ENCODE measurements around the gene ROPN1L. TPM values are rescaled to one million over a fixed set of nuclear protein-coding genes. Genes with fewer than 3 reads are reported as not detected.

The ROPN1L gene
- total and polyA plus RNA-seq, 4 donors, result 12.0 to 34.8 (median 27.2) TPM

DNA sequence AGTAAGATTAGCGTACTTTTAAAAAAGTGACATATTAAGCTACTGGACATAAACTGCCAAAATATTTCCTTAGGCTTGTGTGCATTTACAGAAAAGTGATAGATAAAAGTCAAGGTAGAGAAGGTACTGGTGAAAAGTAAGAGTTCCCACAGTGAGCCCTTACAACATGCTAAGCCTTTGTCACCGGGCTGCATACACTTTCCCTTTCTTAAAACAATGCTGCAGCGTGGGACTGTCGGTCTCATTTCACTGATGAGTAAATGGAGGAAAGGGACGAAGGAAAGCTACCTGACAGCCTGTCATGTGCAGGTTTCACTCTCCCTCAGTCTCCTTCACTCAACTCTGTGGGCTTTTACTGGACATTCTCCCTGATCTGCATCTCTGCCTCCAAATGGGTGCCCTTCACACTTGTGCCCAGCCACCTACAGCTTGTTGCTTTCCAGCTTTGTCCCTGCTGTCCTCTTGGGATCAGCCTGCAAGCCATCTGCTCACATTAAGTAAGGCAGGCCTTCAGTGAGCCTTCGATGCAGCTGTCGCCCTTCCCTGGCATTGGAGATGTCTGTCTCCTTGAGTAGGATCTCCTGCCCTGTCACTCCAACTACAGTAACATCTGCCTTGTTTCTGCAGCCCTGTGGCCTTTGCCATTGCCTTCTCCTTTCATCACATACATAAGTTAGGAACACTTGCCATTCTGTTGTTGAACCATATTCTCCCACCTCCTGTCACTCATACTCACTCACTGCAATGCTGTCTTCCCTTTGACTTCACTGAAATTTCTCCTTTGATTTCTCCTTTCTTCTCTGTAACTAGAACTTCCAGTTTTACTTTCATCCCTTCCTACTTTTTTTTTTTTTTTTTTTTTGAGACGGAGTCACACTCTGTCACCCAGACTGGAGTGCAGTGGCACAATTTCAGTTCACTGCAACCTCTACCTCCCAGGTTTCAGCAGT, 9.3 kb upstream of the ROPN1L start:
- H3K27ac ChIP-seq (ENCODE audit: low read depth in 1 of 2, low read length in 1 of 2), result no peak overlapping the region
- H3K27me3 ChIP-seq (ENCODE audit: control insufficient read depth in 3 of 3, insufficient read depth in 3 of 3, low read length in 2 of 3), result no peaks in the 10 kb centered on the region
- H3K9ac ChIP-seq (ENCODE audit: insufficient read depth in 1 of 2, low read length in 2 of 2), result no peak overlapping the region
- WGBS, 2 donors, result 91 to 93% methylated on average over 8 of the region's 8 CpGs
- H3K36me3 ChIP-seq (ENCODE audit: control insufficient read depth in 4 of 4, insufficient read depth in 4 of 4, low read length in 4 of 4), result peaks cover 27 to 49% (median 40%) of the 10 kb centered on the region in 4 donors
- no peaks in the 10 kb centered on the region for H3K4me1 ChIP-seq (ENCODE audit: control insufficient read depth in 5 of 5, insufficient read depth in 5 of 5, low read length in 5 of 5)
- no peak for DNase-seq
- no peak for TF ChIP-seq CTCF (IDR thresholded peaks at IDR 0.05; ENCODE audit: control extremely low read depth, extremely low read depth)
- H3K9me3 ChIP-seq (ENCODE audit: control insufficient read depth in 4 of 4, insufficient read depth in 3 of 4, low read length in 3 of 4), result no peaks in the 10 kb centered on the region
- no peak for ATAC-seq (ENCODE audit: insufficient read depth, low FRiP score)
- H3K4me3 ChIP-seq, result no peak overlapping the region

DNA sequence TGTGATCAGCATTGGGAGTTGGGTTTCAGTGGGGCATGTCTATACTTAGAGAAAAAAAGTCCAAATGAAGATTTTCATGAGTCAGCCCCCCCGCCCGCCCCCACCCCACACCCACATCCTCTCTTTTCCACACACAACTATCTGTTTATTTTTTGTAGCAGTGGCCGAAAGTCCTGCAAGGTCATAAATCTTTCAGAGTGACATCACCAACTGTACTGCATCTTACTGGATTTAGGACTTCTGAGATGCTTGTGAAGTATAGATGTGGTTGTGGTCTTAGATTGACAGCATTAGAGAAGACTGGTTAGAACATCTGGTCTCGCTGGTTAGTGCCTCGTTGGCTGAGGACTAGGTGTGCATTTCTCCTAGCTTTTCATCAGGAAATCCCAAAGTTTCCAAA, 7.3 kb upstream of the ROPN1L start:
- DNase-seq, result no peak
- no peaks in the 10 kb centered on the region for H3K27me3 ChIP-seq (ENCODE audit: control insufficient read depth in 3 of 3, insufficient read depth in 3 of 3, low read length in 2 of 3)
- TF ChIP-seq CTCF (IDR thresholded peaks at IDR 0.05; ENCODE audit: control extremely low read depth, extremely low read depth), result no peak
- H3K36me3 ChIP-seq (ENCODE audit: control insufficient read depth in 4 of 4, insufficient read depth in 4 of 4, low read length in 4 of 4), result peaks cover 25 to 46% (median 38%) of the 10 kb centered on the region in 4 donors
- peaks cover 0 to 3% (median 0%) of the 10 kb centered on the region in 5 donors for H3K4me1 ChIP-seq (ENCODE audit: control insufficient read depth in 5 of 5, insufficient read depth in 5 of 5, low read length in 5 of 5)
- no peak overlapping the region for H3K9ac ChIP-seq (ENCODE audit: insufficient read depth in 1 of 2, low read length in 2 of 2)
- H3K4me3 ChIP-seq, result no peak overlapping the region
- no peak overlapping the region for H3K27ac ChIP-seq (ENCODE audit: low read depth in 1 of 2, low read length in 1 of 2)
- ATAC-seq (ENCODE audit: insufficient read depth, low FRiP score), result no peak
- WGBS, 2 donors, result 53 to 69% methylated on average over 5 of the region's 5 CpGs
- H3K9me3 ChIP-seq (ENCODE audit: control insufficient read depth in 4 of 4, insufficient read depth in 3 of 4, low read length in 3 of 4), result no peaks in the 10 kb centered on the region

DNA sequence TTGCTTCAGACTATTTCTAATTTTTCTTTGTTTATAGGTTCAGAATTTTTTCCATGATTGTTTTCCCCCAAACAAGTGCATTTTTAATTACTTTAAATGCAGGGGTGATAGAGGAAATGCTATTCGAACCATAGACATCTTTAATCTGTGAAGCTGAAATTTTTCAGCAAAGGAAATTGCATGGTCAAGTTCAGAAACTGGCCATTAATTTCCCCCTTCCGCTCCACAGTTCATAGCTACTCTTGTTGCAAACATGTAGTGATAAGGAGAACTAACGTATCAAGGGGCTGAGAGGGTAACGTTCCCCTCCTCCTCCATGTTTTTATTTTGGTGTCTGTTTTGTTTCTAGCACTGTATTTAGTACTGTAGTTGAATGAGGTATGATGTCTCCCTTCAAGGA, 3.4 kb upstream of the ROPN1L start:
- Histone ChIP-seq H3K9me3 (ENCODE audit: control insufficient read depth in 4 of 4, insufficient read depth in 3 of 4, low read length in 3 of 4) (no peaks in the 10 kb centered on the region), H3K9ac (ENCODE audit: insufficient read depth in 1 of 2, low read length in 2 of 2) (no peak overlapping the region), H3K4me3 (no peak overlapping the region), H3K4me1 (ENCODE audit: control insufficient read depth in 5 of 5, insufficient read depth in 5 of 5, low read length in 5 of 5) (peaks cover 0 to 17% (median 7%) of the 10 kb centered on the region in 5 donors), H3K36me3 (ENCODE audit: control insufficient read depth in 4 of 4, insufficient read depth in 4 of 4, low read length in 4 of 4) (peaks cover 5 to 19% (median 14%) of the 10 kb centered on the region in 4 donors), H3K27me3 (ENCODE audit: control insufficient read depth in 3 of 3, insufficient read depth in 3 of 3, low read length in 2 of 3) (no peaks in the 10 kb centered on the region), H3K27ac (ENCODE audit: low read depth in 1 of 2, low read length in 1 of 2) (no peak overlapping the region)
- no peak for DNase-seq
- 45 to 82% methylated on average over 4 of the region's 4 CpGs for WGBS, 2 donors
- TF ChIP-seq CTCF (IDR thresholded peaks at IDR 0.05; ENCODE audit: control extremely low read depth, extremely low read depth), result no peak
- no peak for ATAC-seq (ENCODE audit: insufficient read depth, low FRiP score)
